Effector memory CD4-positive, alpha-beta T cell (primary cell): ENCODE results near the gene GADD45B.
"Not testable (repeated sequence)": the region's sequence is repeated elsewhere in the genome, so short reads cannot be mapped to it uniquely, and the experiment has no call there.

Experiments
- DNase-seq, 3 donors: peaks; one replicate each; pipeline ENCODE4 v3.0.0-alpha.2; 2020
- H3K27ac ChIP-seq: 2 replicates; pipeline ENCODE4 v1.7.0; 2013; ENCODE audit warnings: mild to moderate bottlenecking, low read length, moderate library complexity; ENCODE audit not compliant: insufficient read depth, poor library complexity, severe bottlenecking
- H3K27me3 ChIP-seq: replicated peaks from 2 replicates; pipeline ENCODE4 v1.7.0; 2013; ENCODE audit warnings: mild to moderate bottlenecking, low read length; ENCODE audit not compliant: insufficient read depth, control insufficient read depth, poor library complexity, severe bottlenecking
- H3K36me3 ChIP-seq: 2 replicates; pipeline ENCODE4 v1.7.0; 2013; ENCODE audit warnings: mild to moderate bottlenecking, low read length, moderate library complexity; ENCODE audit not compliant: control insufficient read depth, insufficient read depth
- H3K4me1 ChIP-seq: 2 replicates; pipeline ENCODE4 v1.7.0; 2013; ENCODE audit warnings: low read length, mild to moderate bottlenecking; ENCODE audit not compliant: control insufficient read depth, insufficient read depth, poor library complexity, severe bottlenecking
- H3K4me3 ChIP-seq: 2 replicates; pipeline ENCODE4 v1.7.0; 2013; ENCODE audit warnings: low read length, low read depth, mild to moderate bottlenecking; ENCODE audit not compliant: insufficient read depth, poor library complexity, severe bottlenecking
- H3K9me3 ChIP-seq: 2 replicates; pipeline ENCODE4 v1.7.0; 2013; ENCODE audit warnings: mild to moderate bottlenecking, low read length, moderate library complexity; ENCODE audit not compliant: control insufficient read depth

The GADD45B gene

DNA sequence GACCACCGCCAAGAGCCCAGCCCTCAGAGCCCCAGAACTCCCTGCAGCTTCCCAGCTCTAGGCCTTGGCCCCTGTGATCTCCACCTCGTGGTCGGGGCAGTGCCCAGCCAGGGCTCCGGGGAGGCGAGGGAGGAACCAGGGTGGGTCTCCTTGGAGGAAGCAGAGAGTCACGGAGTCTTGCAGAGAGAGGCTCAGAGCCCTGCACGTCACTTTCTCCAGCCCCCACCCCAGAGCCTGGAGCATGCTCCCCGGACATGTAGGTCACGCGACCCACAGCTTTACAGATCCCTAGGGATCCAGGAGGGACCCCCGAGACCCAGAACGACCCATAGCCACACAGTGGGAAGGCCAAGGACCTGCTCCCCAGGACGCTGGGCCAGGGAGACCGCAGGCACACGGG lies 11.9 kb downstream of the GADD45B start:
- no peak overlapping the region for H3K27ac ChIP-seq
- DNase-seq: no peak
- peaks cover 14% of the 10 kb centered on the region for H3K4me1 ChIP-seq
- H3K4me3 ChIP-seq: no peak overlapping the region
- no peaks in the 10 kb centered on the region for H3K27me3 ChIP-seq
- H3K36me3 ChIP-seq: no peaks in the 10 kb centered on the region
- peaks cover 4% of the 10 kb centered on the region for H3K9me3 ChIP-seq

DNA sequence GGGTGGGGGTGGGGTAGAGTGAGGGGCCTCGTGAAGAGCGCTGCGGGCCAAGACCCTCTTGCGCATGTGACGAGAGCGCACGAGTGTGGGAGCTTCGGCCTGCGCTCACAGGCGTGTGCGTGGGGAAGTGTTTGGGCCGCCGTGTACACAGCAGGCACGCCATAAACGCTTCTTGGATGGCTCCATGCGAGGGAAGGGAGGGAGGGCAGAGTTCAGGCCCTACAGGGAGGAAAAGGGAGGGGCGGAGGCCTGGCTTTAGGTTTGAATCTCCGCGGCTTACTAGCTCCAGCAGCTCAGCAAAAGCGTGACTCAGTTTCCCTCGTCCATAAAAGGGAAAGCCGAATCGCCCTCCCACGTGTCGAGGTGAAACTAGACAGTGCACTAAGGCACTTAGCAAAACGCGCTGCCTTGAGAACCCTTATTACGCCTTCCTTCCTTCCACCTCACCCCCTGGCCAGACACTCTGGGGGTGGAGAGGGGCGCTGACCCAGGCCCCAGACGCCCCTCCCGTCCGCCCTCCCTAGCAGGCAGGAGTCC lies 12.5 kb downstream of the GADD45B start:
- peaks cover 14% of the 10 kb centered on the region for H3K4me1 ChIP-seq
- H3K27me3 ChIP-seq: no peaks in the 10 kb centered on the region
- peak overlapping the region; percentile 28 for H3K4me3 ChIP-seq
- no peaks in the 10 kb centered on the region for H3K9me3 ChIP-seq
- no peak overlapping the region for H3K27ac ChIP-seq
- no peak for DNase-seq
- H3K36me3 ChIP-seq: no peaks in the 10 kb centered on the region

GRCh38 chr19:2488942-2489731 lies 13.2 kb downstream of the GADD45B start:
- Histone ChIP-seq H3K9me3 (no peaks in the 10 kb centered on the region), H3K36me3 (no peaks in the 10 kb centered on the region), H3K27ac (no peak overlapping the region), H3K27me3 (no peaks in the 10 kb centered on the region), H3K4me3 (peak overlapping the region; percentile 28), H3K4me1 (peaks cover 14% of the 10 kb centered on the region)
- no peak for DNase-seq

DNA sequence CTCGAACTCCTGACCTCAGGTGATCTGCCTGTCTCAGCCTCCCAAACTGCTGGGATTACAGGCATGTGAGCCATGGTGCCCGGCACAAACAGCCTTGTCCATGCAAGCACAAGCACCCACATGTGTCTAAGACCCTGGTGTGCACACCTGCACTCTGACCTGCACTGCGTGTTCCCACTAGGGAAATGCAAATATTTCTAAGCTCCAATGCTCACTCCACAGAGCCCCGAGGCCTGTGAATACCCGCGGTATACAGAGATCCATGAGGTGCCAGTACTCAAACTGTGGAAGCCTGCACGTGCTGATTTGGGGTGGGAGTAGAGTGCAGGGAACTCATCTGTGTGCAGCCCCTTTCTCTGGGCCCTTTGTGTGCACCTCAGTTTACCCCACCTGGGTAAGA lies 14.7 kb downstream of the GADD45B start:
- no peak for DNase-seq
- Histone ChIP-seq H3K4me1 (peaks cover 22% of the 10 kb centered on the region), H3K27ac (no peak overlapping the region), H3K36me3 (no peaks in the 10 kb centered on the region), H3K9me3 (no peaks in the 10 kb centered on the region), H3K4me3 (no peak overlapping the region), H3K27me3 (no peaks in the 10 kb centered on the region)

DNA sequence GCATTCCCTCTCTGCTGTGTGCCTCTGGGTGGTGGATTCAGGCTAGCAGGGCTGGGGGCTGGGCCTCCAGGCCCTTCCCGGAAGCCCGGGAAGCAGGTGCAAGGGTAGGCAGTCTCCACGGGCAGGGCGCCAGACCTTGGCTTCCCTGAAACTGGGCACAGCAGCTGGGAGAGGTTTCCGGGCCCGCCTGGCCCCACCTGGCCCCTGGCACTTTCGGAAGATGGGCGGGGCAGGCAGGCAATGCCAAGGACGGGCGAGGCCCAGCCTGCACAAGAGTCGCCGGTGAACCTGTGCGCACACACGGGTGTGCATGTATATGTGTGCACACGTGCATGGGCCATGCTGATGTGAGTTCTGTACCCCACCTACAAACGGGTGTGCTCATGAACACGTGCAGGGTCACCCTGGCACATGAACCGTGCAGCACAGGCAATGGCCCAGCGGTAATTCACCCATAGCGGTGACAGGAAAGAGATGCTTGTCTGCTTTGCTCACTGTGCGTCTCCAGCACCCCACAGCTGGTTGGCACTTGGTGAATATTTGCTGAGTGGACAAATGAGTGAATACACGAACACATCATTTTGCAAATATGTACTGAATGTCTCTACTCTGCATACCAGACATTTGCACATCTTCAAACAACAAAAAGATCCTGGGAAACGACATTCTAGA lies 15.3 kb downstream of the GADD45B start:
- Histone ChIP-seq H3K27ac (no peak overlapping the region), H3K4me3 (no peak overlapping the region), H3K27me3 (no peaks in the 10 kb centered on the region), H3K9me3 (no peaks in the 10 kb centered on the region), H3K4me1 (peaks cover 28% of the 10 kb centered on the region), H3K36me3 (no peaks in the 10 kb centered on the region)
- no peak for DNase-seq

DNA sequence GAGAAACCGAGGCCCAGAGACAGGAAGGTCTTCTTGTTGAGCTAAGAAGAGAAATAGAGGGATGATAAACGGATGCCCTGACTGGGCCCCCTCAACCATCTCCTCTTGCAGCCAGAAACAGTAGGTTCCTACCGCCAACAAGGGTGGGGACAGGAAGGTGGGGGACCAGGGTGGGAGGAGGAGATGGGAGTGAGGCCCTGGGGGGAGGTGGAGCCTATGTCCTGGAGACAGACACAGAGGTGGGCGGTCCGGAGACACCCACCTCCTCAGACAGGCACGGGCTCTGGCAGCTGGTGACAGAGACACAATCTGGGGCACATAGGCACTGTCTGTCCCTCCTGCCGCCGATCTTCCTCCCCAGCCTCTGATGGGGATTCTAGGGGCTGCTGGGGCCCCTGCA lies 16.9 kb downstream of the GADD45B start:
- Histone ChIP-seq H3K27me3 (no peaks in the 10 kb centered on the region), H3K9me3 (no peaks in the 10 kb centered on the region), H3K4me1 (peaks cover 28% of the 10 kb centered on the region), H3K27ac (no peak overlapping the region), H3K4me3 (no peak overlapping the region), H3K36me3 (no peaks in the 10 kb centered on the region)
- no peak for DNase-seq

DNA sequence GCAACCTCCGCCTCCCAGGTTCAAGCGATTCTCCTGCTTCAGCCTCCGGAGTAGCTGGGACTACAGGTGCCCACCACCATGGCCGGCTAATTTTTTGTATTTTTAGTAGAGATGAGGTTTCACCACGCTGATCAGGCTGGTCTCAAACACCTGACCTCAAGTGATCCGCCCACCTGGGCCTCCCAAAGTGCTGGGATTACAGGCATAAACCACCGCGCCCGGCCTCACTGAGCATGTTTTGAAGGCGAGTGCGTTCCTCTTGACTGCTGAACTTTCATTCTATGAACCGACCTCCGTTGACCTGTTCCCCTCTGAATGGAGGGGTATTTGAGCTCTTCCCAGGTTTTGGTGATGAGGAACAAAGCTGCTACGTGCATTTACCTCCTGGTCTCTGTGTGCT lies 17.5 kb downstream of the GADD45B start:
- peaks cover 25% of the 10 kb centered on the region for H3K4me1 ChIP-seq
- not testable (repeated sequence) for H3K27me3 ChIP-seq, H3K27ac ChIP-seq, H3K4me3 ChIP-seq, DNase-seq, H3K9me3 ChIP-seq, H3K36me3 ChIP-seq

- H3K4me1 ChIP-seq: peaks cover 19% of the 10 kb centered on the region
- no peak for DNase-seq
- no peaks in the 10 kb centered on the region for H3K9me3 ChIP-seq
- no peak overlapping the region for H3K4me3 ChIP-seq
- H3K27ac ChIP-seq: no peak overlapping the region
- H3K36me3 ChIP-seq: no peaks in the 10 kb centered on the region
- H3K27me3 ChIP-seq: no peaks in the 10 kb centered on the region
These were observed 18.1 kb downstream of the GADD45B start for GRCh38 chr19:2494084-2494446.

- Histone ChIP-seq H3K27me3 (no peaks in the 10 kb centered on the region), H3K4me1 (peaks cover 16% of the 10 kb centered on the region), H3K4me3 (peak overlapping the region; percentile 77), H3K27ac (peak overlapping the region; percentile 67), H3K36me3 (no peaks in the 10 kb centered on the region), H3K9me3 (no peaks in the 10 kb centered on the region)
- DNase-seq: peak; percentile 61 to 64 (median 62)
These were observed 18.7 kb downstream of the GADD45B start for GRCh38 chr19:2494447-2495129.
